A549 (cell line): Measurements from ENCODE around the gene PARD6G.

Experiments used
- CEBPB ChIP-seq, 2 experiments: fragments of >200 bp in 1 of 2; sonication (Bioruptor Twin) in 1 of 2; formaldehyde crosslinking in 1 of 2; IDR thresholded peaks; 2 replicates each; pipeline ENCODE4 v1.6.1; 2012 to 2016
- CHD2 ChIP-seq: fragments of 150-350 bp; IDR thresholded peaks from 2 replicates; pipeline ENCODE4 v1.6.1; 2014; ENCODE audit warnings: low read length; ENCODE audit not compliant: partially characterized antibody
- CTCF ChIP-seq: fragments of >200 bp; sonication (Bioruptor Twin); formaldehyde crosslinking; IDR thresholded peaks from 3 replicates; pipeline ENCODE4 v1.5.1; 2016
- EHF ChIP-seq: fragments of 250-450 bp; sonication (Bioruptor Pico); IDR thresholded peaks from 2 replicates; pipeline ENCODE4 v1.5.0; 2020; ENCODE audit warnings: mild to moderate bottlenecking
- EP300 ChIP-seq, 2 experiments: fragments of >200 bp; sonication (Bioruptor Twin); formaldehyde crosslinking; IDR thresholded peaks; 2 replicates in 1 of 2; 3 replicates in 1 of 2; pipeline ENCODE4 v1.6.1; 2016 to 2017
- FOSL2 ChIP-seq, 2 experiments: fragments of 450-650 bp in 1 of 2; fragments of >200 bp in 1 of 2; sonication (Bioruptor Twin) in 1 of 2; formaldehyde crosslinking; IDR thresholded peaks; 2 replicates each; pipeline versions ENCODE4 v1.5.0 to v1.6.1; 2016 to 2020; ENCODE audit warnings: mild to moderate bottlenecking in 1 of 2, moderate library complexity in 1 of 2
- GATA3 ChIP-seq: IDR thresholded peaks from 2 replicates; pipeline ENCODE4 v1.6.1; 2012; ENCODE audit warnings: borderline replicate concordance
- MAX ChIP-seq: IDR thresholded peaks from 2 replicates; pipeline ENCODE4 v1.6.1; 2012
- MYC ChIP-seq: IDR thresholded peaks from 2 replicates; pipeline ENCODE4 v1.6.1; 2012; ENCODE audit warnings: mild to moderate bottlenecking, inconsistent platforms, low read length, improper control_type of control experiment, borderline replicate concordance
- POLR2A ChIP-seq: IDR thresholded peaks from 2 replicates; pipeline ENCODE4 v1.6.1; 2012; ENCODE audit warnings: mild to moderate bottlenecking, low read length
- RFX5 ChIP-seq: fragments of 450-650 bp; IDR thresholded peaks from 2 replicates; pipeline ENCODE4 v1.7.1; 2014; ENCODE audit warnings: antibody characterized with exemption, mild to moderate bottlenecking, moderate library complexity
- RNF2 ChIP-seq: fragments of 200-600 bp; sonication (generic); IDR thresholded peaks from 2 replicates; pipeline ENCODE4 v1.6.1; 2016; ENCODE audit warnings: low read depth, mild to moderate bottlenecking, antibody characterized with exemption, moderate library complexity, borderline replicate concordance
- TF ChIP-seq, protein P1 (sequence below): fragments of 450-650 bp; IDR thresholded peaks from 2 replicates; pipeline ENCODE4 v1.6.1; 2014; ENCODE audit warnings: antibody characterized with exemption
- TF ChIP-seq, protein P2 (sequence below): fragments of 250-450 bp; sonication (Bioruptor Pico); IDR thresholded peaks from 2 replicates; pipeline ENCODE4 v1.5.0; 2021; ENCODE audit warnings: mild to moderate bottlenecking, moderate library complexity, borderline replicate concordance

GRCh38 chr18:80231151-80231550 lies 16.2 kb downstream of the PARD6G start:
- TF ChIP-seq FOSL2 (IDR thresholded peaks at IDR 0.05) (no peak), FOSL2 (CRISPR knock-in tag; IDR thresholded peaks at IDR 0.05) (no peak), CTCF (no peak), EHF (CRISPR knock-in tag) (no peak), RNF2 (no peak), MAX (no peak), RFX5 (no peak), CEBPB (IDR thresholded peaks at IDR 0.05) (no peak), EP300 (IDR thresholded peaks at IDR 0.05) (no peak), POLR2A (no peak), MYC (no peak), GATA3 (no peak), CHD2 (no peak)
- TF ChIP-seq, protein P1, sequence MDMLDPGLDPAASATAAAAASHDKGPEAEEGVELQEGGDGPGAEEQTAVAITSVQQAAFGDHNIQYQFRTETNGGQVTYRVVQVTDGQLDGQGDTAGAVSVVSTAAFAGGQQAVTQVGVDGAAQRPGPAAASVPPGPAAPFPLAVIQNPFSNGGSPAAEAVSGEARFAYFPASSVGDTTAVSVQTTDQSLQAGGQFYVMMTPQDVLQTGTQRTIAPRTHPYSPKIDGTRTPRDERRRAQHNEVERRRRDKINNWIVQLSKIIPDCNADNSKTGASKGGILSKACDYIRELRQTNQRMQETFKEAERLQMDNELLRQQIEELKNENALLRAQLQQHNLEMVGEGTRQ: no peak
- TF ChIP-seq, protein P2, sequence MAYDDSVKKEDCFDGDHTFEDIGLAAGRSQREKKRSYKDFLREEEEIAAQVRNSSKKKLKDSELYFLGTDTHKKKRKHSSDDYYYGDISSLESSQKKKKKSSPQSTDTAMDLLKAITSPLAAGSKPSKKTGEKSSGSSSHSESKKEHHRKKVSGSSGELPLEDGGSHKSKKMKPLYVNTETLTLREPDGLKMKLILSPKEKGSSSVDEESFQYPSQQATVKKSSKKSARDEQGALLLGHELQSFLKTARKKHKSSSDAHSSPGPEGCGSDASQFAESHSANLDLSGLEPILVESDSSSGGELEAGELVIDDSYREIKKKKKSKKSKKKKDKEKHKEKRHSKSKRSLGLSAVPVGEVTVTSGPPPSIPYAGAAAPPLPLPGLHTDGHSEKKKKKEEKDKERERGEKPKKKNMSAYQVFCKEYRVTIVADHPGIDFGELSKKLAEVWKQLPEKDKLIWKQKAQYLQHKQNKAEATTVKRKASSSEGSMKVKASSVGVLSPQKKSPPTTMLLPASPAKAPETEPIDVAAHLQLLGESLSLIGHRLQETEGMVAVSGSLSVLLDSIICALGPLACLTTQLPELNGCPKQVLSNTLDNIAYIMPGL (CRISPR knock-in tag): no peak
